Naive thymus-derived CD4-positive, alpha-beta T cell (primary cell): Measurements from ENCODE around the gene ALDH4A1. TPM values are rescaled to one million over a fixed set of nuclear protein-coding genes. Genes with fewer than 3 reads are reported as not detected.

Experiments used
- ATAC-seq: fragments of 150-1000 bp; cut with Tn5 transposase; 2 replicates; pipeline ENCODE4 v1.10.0; 2021; ENCODE audit warnings: mild to moderate bottlenecking, moderate library complexity
- CTCF ChIA-PET: fragments of 350-600 bp; sonication (Branson Sonifier 250); formaldehyde crosslinking; loops from one replicate; lab custom pipeline; 2021; ENCODE audit warnings: antibody characterized with exemption; lab: Charles Lee
- POLR2A ChIA-PET: fragments of 350-600 bp; sonication (Branson Sonifier 250); formaldehyde crosslinking; loops from one replicate; lab custom pipeline; 2021; ENCODE audit warnings: antibody characterized with exemption, inconsistent platforms; lab: Charles Lee
- DNase-seq, 9 donors: peaks; one replicate each; pipeline versions ENCODE4 v3.0.0 to v3.0.0-alpha.2; 2020 to 2022; ENCODE audit warnings: mixed read lengths in 1 of 9
- H3K27ac ChIP-seq: one replicate; pipeline ENCODE4 v1.7.0; 2013; ENCODE audit warnings: mild to moderate bottlenecking, low read depth, low read length, moderate library complexity
- H3K27me3 ChIP-seq, 2 donors: one replicate each; pipeline ENCODE4 v1.7.0; 2013; ENCODE audit warnings: low read length in 2 of 2, mild to moderate bottlenecking in 2 of 2, moderate library complexity in 2 of 2; ENCODE audit not compliant: control insufficient read depth in 2 of 2, insufficient read depth in 2 of 2
- H3K36me3 ChIP-seq, 3 experiments: 1 replicate in 2 of 3; 2 replicates in 1 of 3; pipeline ENCODE4 v1.7.0; 2013; ENCODE audit warnings: low read length in 3 of 3, mild to moderate bottlenecking in 3 of 3, moderate library complexity in 1 of 3; ENCODE audit not compliant: insufficient read depth in 3 of 3, control insufficient read depth in 2 of 3
- H3K4me1 ChIP-seq, 2 donors: one replicate each; pipeline ENCODE4 v1.7.0; 2013; ENCODE audit warnings: low read length in 2 of 2, mild to moderate bottlenecking in 2 of 2, moderate library complexity in 1 of 2; ENCODE audit not compliant: control insufficient read depth in 2 of 2, insufficient read depth in 2 of 2
- H3K4me3 ChIP-seq: 2 replicates; pipeline ENCODE4 v1.7.0; 2013; ENCODE audit warnings: mild to moderate bottlenecking, low read length
- H3K9me3 ChIP-seq, 3 experiments: 1 replicate in 2 of 3; 2 replicates in 1 of 3; pipeline ENCODE4 v1.7.0; 2013; ENCODE audit warnings: low read length in 3 of 3; ENCODE audit not compliant: control insufficient read depth in 2 of 3
- H3K27ac Mint-ChIP-seq, 9 donors: one replicate each; pipeline ENCODE4 v1.8.0; 2020 to 2022; ENCODE audit warnings: mixed read lengths in 9 of 9, mild to moderate bottlenecking in 8 of 9, moderate library complexity in 5 of 9, inconsistent platforms in 2 of 9
- H3K27me3 Mint-ChIP-seq, 5 donors: one replicate each; pipeline ENCODE4 v1.8.0; 2021 to 2022; ENCODE audit warnings: mixed read lengths in 5 of 5, mild to moderate bottlenecking in 1 of 5
- H3K36me3 Mint-ChIP-seq, 5 donors: one replicate each; pipeline ENCODE4 v1.8.0; 2020 to 2022; ENCODE audit warnings: mixed read lengths in 5 of 5, mild to moderate bottlenecking in 3 of 5, inconsistent platforms in 1 of 5
- H3K4me1 Mint-ChIP-seq, 7 donors: one replicate each; pipeline ENCODE4 v1.8.0; 2020 to 2022; ENCODE audit warnings: mixed read lengths in 7 of 7, mild to moderate bottlenecking in 3 of 7, inconsistent platforms in 1 of 7
- H3K4me3 Mint-ChIP-seq, 10 donors: one replicate each; pipeline ENCODE4 v1.8.0; 2020 to 2022; ENCODE audit warnings: mild to moderate bottlenecking in 10 of 10, mixed read lengths in 10 of 10, moderate library complexity in 6 of 10, inconsistent platforms in 2 of 10
- H3K9me3 Mint-ChIP-seq, 11 donors: one replicate each; pipeline ENCODE4 v1.8.0; 2020 to 2022; ENCODE audit warnings: mixed read lengths in 11 of 11, mild to moderate bottlenecking in 4 of 11, inconsistent platforms in 1 of 11, moderate library complexity in 1 of 11
- intact Hi-C, 2 donors: fragments of 100-400 bp; cut with micrococcal nuclease; formaldehyde crosslinking; loops; one replicate each; pipeline ENCODE4 v1.15.1; 2023
- polyA plus RNA-seq, 2 donors: library from polyadenylated mRNA; unstranded; fragments of 300-500 nt; fragmentation: Illumina TruSeq; gene quantifications; one replicate each; pipeline ENCODE4 v1.2.3, GENCODE V29; 2021
- total RNA-seq, 6 experiments: library from RNA in 5 of 6; stranded (reverse) in 5 of 6; gene quantifications; 1 replicate in 5 of 6; 2 replicates in 1 of 6; pipeline ENCODE4 v1.2.3 and lab custom pipeline; 2021 to 2026

The ALDH4A1 gene
- total and polyA plus RNA-seq, 7 experiments from 2014 or later = 0.94 to 3.2 (median 1.4) TPM

GRCh38 chr1:18927082-18927653 is 24.8 kb upstream of the ALDH4A1 start:
- Histone ChIP-seq H3K4me1 (peaks cover 63 to 80% of the 10 kb centered on the region in 2 donors), H3K9me3 (no peaks in the 10 kb centered on the region), H3K4me3 (peak overlapping the region; percentile 84), H3K27ac (peak overlapping the region; percentile 71), H3K27me3 (no peaks in the 10 kb centered on the region), H3K36me3 (no peaks in the 10 kb centered on the region)
- H3K36me3 Mint-ChIP-seq = peaks cover 0 to 5% (median 0%) of the 10 kb centered on the region in 5 donors
- intact Hi-C loops = loop anchor here (1.0 kb wide), 1 partner anchor 147 kb away; no protein-coding TSS in a partner anchor
- peaks cover 40 to 93% (median 81%) of the 10 kb centered on the region in 7 donors for H3K4me1 Mint-ChIP-seq
- CTCF ChIA-PET = interaction anchor here (0.7 to 5.3 kb wide), 11 partner anchors 14 to 171 kb away, joined by 3 to 58 read pairs (median 7); partner anchors contain the start of gene IFFO2
- POLR2A ChIA-PET = interaction anchor here (0.6 to 7.7 kb wide), 16 partner anchors 10 to 147 kb away, joined by 3 to 181 read pairs (median 7); partner anchors contain the start of genes ALDH4A1 and IFFO2
- ATAC-seq (peak; percentile 39), DNase-seq (peak in 2 of 9 donors; percentile 31 to 52)
- peak overlapping the region; percentile 57 to 99 (median 95) for H3K27ac Mint-ChIP-seq
- peak overlapping the region; percentile 73 to 93 (median 83) for H3K4me3 Mint-ChIP-seq
- no peaks in the 10 kb centered on the region for H3K27me3 Mint-ChIP-seq
- peaks cover 0 to 4% (median 0%) of the 10 kb centered on the region in 11 donors for H3K9me3 Mint-ChIP-seq

GRCh38 chr1:18926315-18927081 is 24.1 kb upstream of the ALDH4A1 start:
- Histone ChIP-seq H3K27ac (peak overlapping the region; percentile 71), H3K36me3 (no peaks in the 10 kb centered on the region), H3K4me1 (peaks cover 58 to 73% of the 10 kb centered on the region in 2 donors), H3K27me3 (no peaks in the 10 kb centered on the region), H3K9me3 (no peaks in the 10 kb centered on the region), H3K4me3 (peak overlapping the region; percentile 84)
- DNase-seq (peak; percentile 43 to 84 (median 73)), ATAC-seq (peak; percentile 86)
- Mint-ChIP-seq H3K36me3 (peaks cover 0 to 5% (median 0%) of the 10 kb centered on the region in 5 donors), H3K27me3 (no peaks in the 10 kb centered on the region), H3K4me3 (peak overlapping the region; percentile 73 to 93 (median 83)), H3K9me3 (peaks cover 0 to 4% (median 0%) of the 10 kb centered on the region in 11 donors), H3K27ac (peak overlapping the region; percentile 57 to 99 (median 95)), H3K4me1 (peaks cover 34 to 90% (median 80%) of the 10 kb centered on the region in 7 donors)
- ChIA-PET CTCF (interaction anchor here (0.7 to 5.3 kb wide), 10 partner anchors 14 to 172 kb away, joined by 3 to 58 read pairs (median 7); partner anchors contain the start of gene IFFO2), POLR2A (interaction anchor here (0.7 to 7.7 kb wide), 14 partner anchors 11 to 148 kb away, joined by 3 to 181 read pairs (median 7); partner anchors contain the start of genes ALDH4A1 and IFFO2)
- intact Hi-C loops = loop anchor here (1.0 kb wide), 9 partner anchors 9 to 325 kb away; partner anchors contain the start of genes ALDH4A1 (in 1 of the 2), EMC1 (in 1 of the 2), IFFO2 (in 1 of the 2) and MRTO4 (in 1 of the 2)

- Mint-ChIP-seq H3K36me3 (peaks cover 0 to 5% (median 0%) of the 10 kb centered on the region in 5 donors), H3K27ac (peak overlapping the region; percentile 44 to 93 (median 75)), H3K9me3 (peaks cover 0 to 4% (median 0%) of the 10 kb centered on the region in 11 donors), H3K4me3 (peak overlapping the region; percentile 47 to 78 (median 72)), H3K4me1 (peaks cover 29 to 79% (median 69%) of the 10 kb centered on the region in 7 donors), H3K27me3 (no peaks in the 10 kb centered on the region)
- peaks cover 0 to 8% (median 1%) of the 10 kb centered on the region in 3 experiments for H3K36me3 ChIP-seq
- no peak overlapping the region for H3K4me3 ChIP-seq
- POLR2A ChIA-PET = interaction anchor here (0.6 to 7.7 kb wide), 3 partner anchors 29 to 311 kb away, joined by 3 to 181 read pairs (median 15); partner anchors contain the start of gene IFFO2
- DNase-seq (no peak), ATAC-seq (no peak)
- intact Hi-C loops = no loop called here
- CTCF ChIA-PET = interaction anchor here (0.8 to 5.3 kb wide), 6 partner anchors 12 to 170 kb away, joined by 3 to 58 read pairs (median 10); no protein-coding TSS in a partner anchor
- H3K27me3 ChIP-seq = no peaks in the 10 kb centered on the region
- no peak overlapping the region for H3K27ac ChIP-seq
- peaks cover 53 to 67% of the 10 kb centered on the region in 2 donors for H3K4me1 ChIP-seq
- no peaks in the 10 kb centered on the region for H3K9me3 ChIP-seq
These were observed 22.9 kb upstream of the ALDH4A1 start for GRCh38 chr1:18925279-18925678.

- Mint-ChIP-seq H3K27ac (peak overlapping the region in 8 of 9 donors; percentile 14 to 83 (median 74)), H3K9me3 (peaks cover 0 to 4% (median 0%) of the 10 kb centered on the region in 11 donors), H3K4me1 (peaks cover 24 to 70% (median 61%) of the 10 kb centered on the region in 7 donors), H3K4me3 (peak overlapping the region; percentile 33 to 78 (median 65)), H3K27me3 (no peaks in the 10 kb centered on the region), H3K36me3 (peaks cover 0 to 5% (median 0%) of the 10 kb centered on the region in 5 donors)
- no peaks in the 10 kb centered on the region for H3K27me3 ChIP-seq
- intact Hi-C loops = loop anchor here in 1 of 2 donors (1.0 kb wide), 1 partner anchor 149 kb away; no protein-coding TSS in a partner anchor
- no peaks in the 10 kb centered on the region for H3K9me3 ChIP-seq
- H3K36me3 ChIP-seq = peaks cover 0 to 17% (median 8%) of the 10 kb centered on the region in 3 experiments
- ATAC-seq = no peak
- ChIA-PET CTCF (interaction anchor here (1.1 to 5.3 kb wide), 7 partner anchors 11 to 171 kb away, joined by 3 to 58 read pairs (median 5); no protein-coding TSS in a partner anchor), POLR2A (interaction anchor here (0.6 to 7.7 kb wide), 7 partner anchors 14 to 46 kb away, joined by 3 to 181 read pairs (median 3); partner anchors contain the start of genes ALDH4A1 and IFFO2)
- no peak overlapping the region for H3K4me3 ChIP-seq
- peaks cover 53 to 61% of the 10 kb centered on the region in 2 donors for H3K4me1 ChIP-seq
- peak overlapping the region; percentile 2 for H3K27ac ChIP-seq
- DNase-seq = no peak
These were observed 21.9 kb upstream of the ALDH4A1 start for GRCh38 chr1:18924221-18924691.

GRCh38 chr1:18923756-18924211 is 21.4 kb upstream of the ALDH4A1 start:
- CTCF ChIA-PET = interaction anchor here (1.3 to 5.3 kb wide), 6 partner anchors 11 to 151 kb away, joined by 4 to 58 read pairs (median 6); no protein-coding TSS in a partner anchor
- Mint-ChIP-seq H3K9me3 (peaks cover 0 to 4% (median 0%) of the 10 kb centered on the region in 11 donors), H3K4me3 (peak overlapping the region; percentile 22 to 78 (median 68)), H3K27ac (peak overlapping the region in 8 of 9 donors; percentile 34 to 83 (median 74)), H3K4me1 (peaks cover 24 to 66% (median 56%) of the 10 kb centered on the region in 7 donors), H3K27me3 (no peaks in the 10 kb centered on the region), H3K36me3 (peaks cover 0 to 5% (median 0%) of the 10 kb centered on the region in 5 donors)
- Histone ChIP-seq H3K27me3 (no peaks in the 10 kb centered on the region), H3K9me3 (no peaks in the 10 kb centered on the region), H3K4me3 (no peak overlapping the region), H3K4me1 (peaks cover 49 to 56% of the 10 kb centered on the region in 2 donors), H3K27ac (no peak overlapping the region), H3K36me3 (peaks cover 0 to 22% (median 8%) of the 10 kb centered on the region in 3 experiments)
- ATAC-seq (peak; percentile 39), DNase-seq (peak in 1 of 9 donors; percentile 24)
- intact Hi-C loops = loop anchor here in 1 of 2 donors (1.0 kb wide), 1 partner anchor 150 kb away; no protein-coding TSS in a partner anchor
- POLR2A ChIA-PET = interaction anchor here (0.6 to 7.7 kb wide), 7 partner anchors 14 to 47 kb away, joined by 3 to 181 read pairs (median 3); partner anchors contain the start of genes ALDH4A1 and IFFO2
